WTC11 (cell line): Measurements from ENCODE around the gene SGCB. TPM values are rescaled to one million over a fixed set of nuclear protein-coding genes. Genes with fewer than 3 reads are reported as not detected.

ENCODE experiments used
- ATAC-seq: fragments of 200-7000 bp; cut with Tn5 transposase; 2 replicates; pipeline ENCODE4 v1.10.0; 2021; ENCODE audit warnings: mild to moderate bottlenecking, moderate library complexity
- CTCF ChIA-PET: fragments of 300-600 bp; sonication (Branson Sonifier 250); formaldehyde crosslinking; loops from one replicate; lab custom pipeline; 2021; ENCODE audit warnings: antibody characterized with exemption; lab: Charles Lee
- POLR2A ChIA-PET: fragments of 350-600 bp; sonication (Branson Sonifier 250); formaldehyde crosslinking; loops from one replicate; lab custom pipeline; 2021; ENCODE audit warnings: antibody characterized with exemption; lab: Charles Lee
- DNase-seq: peaks from one replicate; pipeline ENCODE4 v3.0.0; 2021; ENCODE audit warnings: low spot score
- H3K27ac Mint-ChIP-seq: 2 replicates; pipeline ENCODE4 v1.8.0; 2021; ENCODE audit warnings: mixed read lengths
- H3K27me3 Mint-ChIP-seq: 2 replicates; pipeline ENCODE4 v1.8.0; 2021; ENCODE audit warnings: low read depth, mild to moderate bottlenecking, moderate library complexity, mixed read lengths
- H3K36me3 Mint-ChIP-seq: 2 replicates; pipeline ENCODE4 v1.8.0; 2021; ENCODE audit warnings: mixed read lengths
- H3K4me1 Mint-ChIP-seq: 2 replicates; pipeline ENCODE4 v1.8.0; 2022; ENCODE audit warnings: mixed read lengths
- H3K4me3 Mint-ChIP-seq: 2 replicates; pipeline ENCODE4 v1.8.0; 2021; ENCODE audit warnings: mild to moderate bottlenecking, moderate library complexity, mixed read lengths
- H3K9me3 Mint-ChIP-seq: 2 replicates; pipeline ENCODE4 v1.8.0; 2021; ENCODE audit warnings: mixed read lengths
- E2F4 ChIP-seq: sonication (generic); formaldehyde crosslinking; IDR thresholded peaks from 2 replicates; pipeline ENCODE4 v1.8.1; 2022; ENCODE audit warnings: low read depth, mild to moderate bottlenecking, moderate library complexity, missing genetic modification reagents, borderline replicate concordance
- ESRRA ChIP-seq: sonication (generic); formaldehyde crosslinking; IDR thresholded peaks from 2 replicates; pipeline ENCODE4 v1.8.1; 2022; ENCODE audit warnings: mild to moderate bottlenecking, missing genetic modification reagents, borderline replicate concordance
- FOXP4 ChIP-seq: sonication (generic); formaldehyde crosslinking; IDR thresholded peaks from 2 replicates; pipeline ENCODE4 v1.8.0; 2022; ENCODE audit warnings: mild to moderate bottlenecking, missing genetic modification reagents
- GABPB1 ChIP-seq: sonication (generic); formaldehyde crosslinking; IDR thresholded peaks from 2 replicates; pipeline ENCODE4 v1.8.1; 2023; ENCODE audit warnings: mild to moderate bottlenecking, missing genetic modification reagents
- GTF2I ChIP-seq: fragments of 250-450 bp; sonication (Bioruptor Pico); conservative IDR thresholded peaks from 2 replicates; pipeline ENCODE4 v1.4.0; 2021; ENCODE audit warnings: mild to moderate bottlenecking
- HMGA2 ChIP-seq: fragments of 250-450 bp; sonication (Bioruptor Pico); IDR thresholded peaks from 2 replicates; pipeline ENCODE4 v1.4.0; 2021; ENCODE audit warnings: mild to moderate bottlenecking, moderate library complexity
- JAZF1 ChIP-seq: fragments of 250-450 bp; sonication (Bioruptor Pico); IDR thresholded peaks from 2 replicates; pipeline ENCODE4 v1.9.0; 2021; ENCODE audit warnings: moderate library complexity, mild to moderate bottlenecking, inconsistent platforms
- JUN ChIP-seq: sonication (generic); formaldehyde crosslinking; IDR thresholded peaks from 2 replicates; pipeline ENCODE4 v1.8.0; 2023; ENCODE audit warnings: mild to moderate bottlenecking, missing genetic modification reagents
- NFATC4 ChIP-seq: fragments of 250-450 bp; sonication (Bioruptor Pico); IDR thresholded peaks from 2 replicates; pipeline ENCODE4 v1.9.0; 2021; ENCODE audit warnings: mild to moderate bottlenecking
- NR3C1 ChIP-seq: sonication (generic); formaldehyde crosslinking; conservative IDR thresholded peaks from 2 replicates; pipeline ENCODE4 v1.8.1; 2023; ENCODE audit warnings: low read depth, mild to moderate bottlenecking, missing genetic modification reagents
- OVOL2 ChIP-seq: fragments of 250-450 bp; sonication (Bioruptor Pico); IDR thresholded peaks from 2 replicates; pipeline ENCODE4 v1.9.0; 2021; ENCODE audit warnings: mild to moderate bottlenecking, borderline replicate concordance
- SP1 ChIP-seq: sonication (generic); formaldehyde crosslinking; conservative IDR thresholded peaks from 2 replicates; pipeline ENCODE4 v1.8.1; 2022; ENCODE audit warnings: missing genetic modification reagents
- ZMAT4 ChIP-seq: fragments of 250-450 bp; sonication (Bioruptor Pico); IDR thresholded peaks from 2 replicates; pipeline ENCODE4 v1.9.0; 2021; ENCODE audit warnings: mild to moderate bottlenecking
- ZNF138 ChIP-seq: sonication (generic); formaldehyde crosslinking; conservative IDR thresholded peaks from 2 replicates; pipeline ENCODE4 v1.8.1; 2022; ENCODE audit warnings: mild to moderate bottlenecking, moderate library complexity, missing genetic modification reagents
- ZNF219 ChIP-seq: sonication (generic); formaldehyde crosslinking; IDR thresholded peaks from 2 replicates; pipeline ENCODE4 v1.8.0; 2023; ENCODE audit warnings: missing genetic modification reagents, mild to moderate bottlenecking, borderline replicate concordance
- ZNF263 ChIP-seq: sonication (generic); formaldehyde crosslinking; IDR thresholded peaks from 2 replicates; pipeline ENCODE4 v1.8.1; 2022; ENCODE audit warnings: low read depth, mild to moderate bottlenecking, moderate library complexity, missing genetic modification reagents
- ZNF281 ChIP-seq: sonication (generic); formaldehyde crosslinking; IDR thresholded peaks from 2 replicates; pipeline ENCODE4 v1.8.0; 2023; ENCODE audit warnings: mild to moderate bottlenecking, missing genetic modification reagents
- ZNF317 ChIP-seq: sonication (generic); formaldehyde crosslinking; IDR thresholded peaks from 2 replicates; pipeline ENCODE4 v1.8.1; 2023; ENCODE audit warnings: low read depth, mild to moderate bottlenecking, moderate library complexity, missing genetic modification reagents, borderline replicate concordance
- ZNF396 ChIP-seq: fragments of 250-450 bp; sonication (Bioruptor Pico); IDR thresholded peaks from 2 replicates; pipeline ENCODE4 v1.8.0; 2021; ENCODE audit warnings: mild to moderate bottlenecking, moderate library complexity, borderline replicate concordance
- ZNF416 ChIP-seq: fragments of 250-450 bp; sonication (Bioruptor Pico); IDR thresholded peaks from 2 replicates; pipeline ENCODE4 v1.9.0; 2021; ENCODE audit warnings: mild to moderate bottlenecking, inconsistent platforms
- ZNF425 ChIP-seq: fragments of 250-450 bp; sonication (Bioruptor Pico); conservative IDR thresholded peaks from 2 replicates; pipeline ENCODE4 v1.9.0; 2021; ENCODE audit warnings: mild to moderate bottlenecking
- total RNA-seq: library from RNA; stranded (reverse); gene quantifications from 3 replicates; pipeline ENCODE4 v1.2.3, GENCODE V29; 2021
- TF ChIP-seq, protein P1 (sequence below): sonication (generic); formaldehyde crosslinking; conservative IDR thresholded peaks from 2 replicates; pipeline ENCODE4 v1.8.1; 2023; ENCODE audit warnings: mild to moderate bottlenecking, low read depth, missing genetic modification reagents, moderate library complexity
- TF ChIP-seq, protein P2 (sequence below): sonication (generic); formaldehyde crosslinking; IDR thresholded peaks from 2 replicates; pipeline ENCODE4 v1.8.1; 2022; ENCODE audit warnings: mild to moderate bottlenecking, moderate library complexity, missing genetic modification reagents

Gene SGCB
- total RNA-seq, 1 experiment from 2014 or later: 27.6 TPM

DNA sequence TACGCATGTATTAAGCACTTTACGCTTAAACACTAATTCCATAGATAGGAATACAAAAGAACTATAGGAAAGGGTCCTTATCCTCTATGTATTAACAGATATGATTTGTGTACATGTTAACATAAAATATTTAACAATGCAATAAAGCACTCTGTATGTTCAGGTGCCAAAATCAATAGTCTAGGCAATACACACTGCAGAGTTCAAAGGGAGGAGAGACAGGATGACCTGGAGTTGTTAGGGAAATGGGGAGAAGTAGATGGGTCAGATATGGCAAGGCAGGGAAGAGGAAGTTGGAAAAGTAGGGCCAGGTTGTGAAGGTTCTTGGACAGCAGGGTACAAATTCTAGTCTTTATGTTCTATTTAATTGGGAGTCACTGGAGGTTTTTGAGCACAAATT lies 2.9 kb downstream of the SGCB start:
- POLR2A ChIA-PET: no interaction called here
- CTCF ChIA-PET: no interaction called here
- Mint-ChIP-seq H3K4me3 (no peak overlapping the region), H3K36me3 (peaks cover 14% of the 10 kb centered on the region), H3K27ac (no peak overlapping the region), H3K9me3 (no peaks in the 10 kb centered on the region), H3K4me1 (peaks cover 26% of the 10 kb centered on the region), H3K27me3 (peaks cover 17% of the 10 kb centered on the region)
- TF ChIP-seq ZMAT4 (CRISPR knock-in tag): no peak
- TF ChIP-seq NR3C1 (CRISPR knock-in tag): no peak
- TF ChIP-seq OVOL2 (CRISPR knock-in tag): no peak
- TF ChIP-seq SP1 (CRISPR knock-in tag): no peak
- TF ChIP-seq HMGA2 (CRISPR knock-in tag): no peak
- TF ChIP-seq, protein P1, sequence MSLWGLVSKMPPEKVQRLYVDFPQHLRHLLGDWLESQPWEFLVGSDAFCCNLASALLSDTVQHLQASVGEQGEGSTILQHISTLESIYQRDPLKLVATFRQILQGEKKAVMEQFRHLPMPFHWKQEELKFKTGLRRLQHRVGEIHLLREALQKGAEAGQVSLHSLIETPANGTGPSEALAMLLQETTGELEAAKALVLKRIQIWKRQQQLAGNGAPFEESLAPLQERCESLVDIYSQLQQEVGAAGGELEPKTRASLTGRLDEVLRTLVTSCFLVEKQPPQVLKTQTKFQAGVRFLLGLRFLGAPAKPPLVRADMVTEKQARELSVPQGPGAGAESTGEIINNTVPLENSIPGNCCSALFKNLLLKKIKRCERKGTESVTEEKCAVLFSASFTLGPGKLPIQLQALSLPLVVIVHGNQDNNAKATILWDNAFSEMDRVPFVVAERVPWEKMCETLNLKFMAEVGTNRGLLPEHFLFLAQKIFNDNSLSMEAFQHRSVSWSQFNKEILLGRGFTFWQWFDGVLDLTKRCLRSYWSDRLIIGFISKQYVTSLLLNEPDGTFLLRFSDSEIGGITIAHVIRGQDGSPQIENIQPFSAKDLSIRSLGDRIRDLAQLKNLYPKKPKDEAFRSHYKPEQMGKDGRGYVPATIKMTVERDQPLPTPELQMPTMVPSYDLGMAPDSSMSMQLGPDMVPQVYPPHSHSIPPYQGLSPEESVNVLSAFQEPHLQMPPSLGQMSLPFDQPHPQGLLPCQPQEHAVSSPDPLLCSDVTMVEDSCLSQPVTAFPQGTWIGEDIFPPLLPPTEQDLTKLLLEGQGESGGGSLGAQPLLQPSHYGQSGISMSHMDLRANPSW: no peak
- no peak for TF ChIP-seq GTF2I (CRISPR knock-in tag)
- no peak for TF ChIP-seq JUN (CRISPR knock-in tag)
- TF ChIP-seq, protein P2, sequence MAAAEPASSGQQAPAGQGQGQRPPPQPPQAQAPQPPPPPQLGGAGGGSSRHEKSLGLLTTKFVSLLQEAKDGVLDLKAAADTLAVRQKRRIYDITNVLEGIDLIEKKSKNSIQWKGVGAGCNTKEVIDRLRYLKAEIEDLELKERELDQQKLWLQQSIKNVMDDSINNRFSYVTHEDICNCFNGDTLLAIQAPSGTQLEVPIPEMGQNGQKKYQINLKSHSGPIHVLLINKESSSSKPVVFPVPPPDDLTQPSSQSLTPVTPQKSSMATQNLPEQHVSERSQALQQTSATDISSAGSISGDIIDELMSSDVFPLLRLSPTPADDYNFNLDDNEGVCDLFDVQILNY (CRISPR knock-in tag): no peak
- TF ChIP-seq JAZF1: no peak
- no peak for TF ChIP-seq ZNF263 (CRISPR knock-in tag)
- TF ChIP-seq ZNF219 (CRISPR knock-in tag): no peak
- DNase-seq: no peak
- no peak for ATAC-seq

DNA sequence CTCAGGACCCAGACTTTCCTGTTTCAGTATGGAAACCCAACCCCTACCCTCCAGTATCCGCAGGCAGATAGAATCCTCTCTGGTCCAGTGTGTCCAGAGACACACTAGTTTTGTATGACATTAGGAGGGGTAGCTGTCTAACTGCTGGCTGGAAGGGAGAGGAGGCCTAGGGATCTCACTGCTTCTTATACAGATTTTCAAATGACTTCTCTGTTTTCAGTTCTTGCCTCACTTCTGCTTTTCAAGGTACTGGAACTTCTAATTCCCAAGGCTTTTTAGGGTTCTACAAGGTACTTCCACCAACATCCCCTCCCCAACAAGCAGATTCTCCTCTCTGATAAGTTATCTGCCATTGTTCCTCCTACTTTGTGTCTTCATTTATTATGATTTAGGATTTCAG lies 6.1 kb downstream of the SGCB start:
- ChIA-PET CTCF (interaction anchor here (0.6 kb wide), 1 partner anchor 1874 kb away, joined by 3 read pairs; no protein-coding TSS in a partner anchor), POLR2A (no interaction called here)
- H3K27me3 Mint-ChIP-seq: no peaks in the 10 kb centered on the region
- no peaks in the 10 kb centered on the region for H3K9me3 Mint-ChIP-seq
- ATAC-seq: no peak
- peaks cover 33% of the 10 kb centered on the region for H3K36me3 Mint-ChIP-seq
- DNase-seq: no peak
- H3K4me1 Mint-ChIP-seq: peaks cover 11% of the 10 kb centered on the region
- H3K27ac Mint-ChIP-seq: no peak overlapping the region
- H3K4me3 Mint-ChIP-seq: no peak overlapping the region
- TF ChIP-seq ZNF317: no peak
- no peak for TF ChIP-seq ZNF416 (CRISPR knock-in tag)
- no peak for TF ChIP-seq ZNF138
- no peak for TF ChIP-seq FOXP4 (CRISPR knock-in tag)
- TF ChIP-seq ZNF219 (CRISPR knock-in tag): no peak
- no peak for TF ChIP-seq GTF2I (CRISPR knock-in tag)
- TF ChIP-seq GABPB1 (CRISPR knock-in tag): no peak
- TF ChIP-seq ESRRA (CRISPR knock-in tag): no peak
- no peak for TF ChIP-seq ZNF425
- TF ChIP-seq ZNF281 (CRISPR knock-in tag): no peak
- TF ChIP-seq OVOL2 (CRISPR knock-in tag): no peak
- TF ChIP-seq E2F4 (CRISPR knock-in tag): no peak
- TF ChIP-seq ZNF396 (CRISPR knock-in tag): no peak
- no peak for TF ChIP-seq NFATC4 (CRISPR knock-in tag)
- no peak for TF ChIP-seq JAZF1
